ENCODE measurements around the gene TEX9.

TEX9 gene

GRCh38 chr15:56344336-56344735 is 20.9 kb upstream of the TEX9 start:
- TF ChIP-seq CTCF (IDR thresholded peaks at IDR 0.05; ENCODE audit: low read depth, low read length, missing control alignments), result no peak
- no peak for DNase-seq (ENCODE audit: low read depth)
- H3K4me3 ChIP-seq (ENCODE audit: low read depth, low read length), result no peak overlapping the region

GRCh38 chr15:56346414-56346813 is 18.8 kb upstream of the TEX9 start:
- no peak overlapping the region for H3K4me3 ChIP-seq (ENCODE audit: low read depth, low read length)
- no peak for TF ChIP-seq CTCF (IDR thresholded peaks at IDR 0.05; ENCODE audit: low read depth, low read length, missing control alignments)
- DNase-seq (ENCODE audit: low read depth), result no peak

- TF ChIP-seq CTCF (IDR thresholded peaks at IDR 0.05; ENCODE audit: low read depth, low read length, missing control alignments), result no peak
- no peak for DNase-seq (ENCODE audit: low read depth)
These were observed 15.7 kb upstream of the TEX9 start for GRCh38 chr15:56349554-56349953.

GRCh38 chr15:56351353-56351752 is 13.9 kb upstream of the TEX9 start:
- no peak overlapping the region for H3K4me3 ChIP-seq (ENCODE audit: low read depth, low read length)
- no peak for TF ChIP-seq CTCF (IDR thresholded peaks at IDR 0.05; ENCODE audit: low read depth, low read length, missing control alignments)
- no peak for DNase-seq (ENCODE audit: low read depth)

More at GRCh38 chr15:56349554-56349953, 15.7 kb upstream of the TEX9 start:
- H3K4me3 ChIP-seq (ENCODE audit: low read depth, low read length), result no peak overlapping the region

- DNase-seq (ENCODE audit: low read depth), result no peak
- no peak for TF ChIP-seq CTCF (IDR thresholded peaks at IDR 0.05; ENCODE audit: low read depth, low read length, missing control alignments)
- no peak overlapping the region for H3K4me3 ChIP-seq (ENCODE audit: low read depth, low read length)
These were observed 13.2 kb upstream of the TEX9 start for GRCh38 chr15:56351957-56352506.

GRCh38 chr15:56353119-56353518 is 12.1 kb upstream of the TEX9 start:
- no peak for TF ChIP-seq CTCF (IDR thresholded peaks at IDR 0.05; ENCODE audit: low read depth, low read length, missing control alignments)
- no peak for DNase-seq (ENCODE audit: low read depth)
- H3K4me3 ChIP-seq (ENCODE audit: low read depth, low read length), result no peak overlapping the region

- no peak for DNase-seq (ENCODE audit: low read depth)
- TF ChIP-seq CTCF (IDR thresholded peaks at IDR 0.05; ENCODE audit: low read depth, low read length, missing control alignments), result no peak
- no peak overlapping the region for H3K4me3 ChIP-seq (ENCODE audit: low read depth, low read length)
These were observed 11.5 kb upstream of the TEX9 start for GRCh38 chr15:56353740-56354139.
